Transverse colon (tissue), 4 donors: ENCODE data around the gene KLHL22.

ENCODE experiments used
- EP300 ChIP-seq: sonication (generic); formaldehyde crosslinking; IDR thresholded peaks from one replicate; pipeline ENCODE4 v1.6.1; 2017; ENCODE audit warnings: antibody characterized with exemption, low read depth
- POLR2A ChIP-seq: fragments of 450-650 bp; IDR thresholded peaks from one replicate; pipeline ENCODE4 v1.6.1; 2016; ENCODE audit warnings: antibody characterized with exemption, mild to moderate bottlenecking, moderate library complexity
- POLR2AphosphoS5 ChIP-seq, 3 donors: sonication (generic); formaldehyde crosslinking; IDR thresholded peaks; one replicate each; pipeline ENCODE4 v1.6.1; 2016; ENCODE audit warnings: antibody characterized with exemption in 3 of 3
- TF ChIP-seq, protein P1 (sequence below), 5 experiments: fragments of 200-600 bp in 3 of 5; fragments of 450-650 bp in 2 of 5; sonication (generic) in 3 of 5; IDR thresholded peaks; 1 replicate in 2 of 5; 2 replicates in 3 of 5; pipeline ENCODE4 v1.5.1; 2016 to 2017; ENCODE audit warnings: antibody characterized with exemption in 5 of 5, inconsistent platforms in 3 of 5, mild to moderate bottlenecking in 2 of 5, moderate library complexity in 1 of 5

DNA sequence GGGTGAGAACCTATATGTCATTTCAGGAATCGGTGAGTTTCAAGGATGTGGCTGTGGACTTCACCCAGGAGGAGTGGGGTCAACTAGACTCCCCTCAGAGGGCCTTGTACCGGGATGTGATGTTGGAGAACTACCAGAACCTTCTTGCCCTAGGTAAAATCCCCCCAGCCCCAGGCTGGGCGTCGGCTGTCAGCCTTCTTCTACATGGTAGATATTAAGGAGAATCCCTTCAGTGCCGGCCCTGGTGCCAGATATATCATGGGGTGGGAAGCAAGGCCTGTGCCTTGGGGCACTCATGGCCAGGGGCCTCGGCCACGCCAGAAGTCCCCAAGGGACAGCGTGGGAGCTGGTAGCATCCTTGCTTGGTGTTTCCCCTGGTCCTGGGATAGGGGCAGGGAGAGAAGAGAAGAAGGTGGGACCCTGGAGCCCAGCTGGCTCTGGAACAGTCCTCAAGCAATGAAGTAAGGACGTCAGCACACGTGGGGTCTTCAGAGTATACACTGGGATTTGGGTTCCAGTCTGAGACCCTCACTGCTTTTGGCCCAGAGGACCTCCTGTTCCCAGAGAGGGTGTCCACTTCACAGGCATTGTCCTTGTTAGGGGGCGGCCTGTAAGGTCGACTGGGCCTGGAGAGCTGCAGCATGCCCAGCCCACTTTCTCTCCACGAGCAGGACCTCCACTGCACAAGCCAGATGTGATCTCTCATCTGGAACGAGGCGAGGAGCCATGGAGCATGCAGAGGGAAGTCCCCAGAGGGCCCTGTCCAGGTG, 94.8 kb downstream of the KLHL22 start:
- TF ChIP-seq, protein P1, sequence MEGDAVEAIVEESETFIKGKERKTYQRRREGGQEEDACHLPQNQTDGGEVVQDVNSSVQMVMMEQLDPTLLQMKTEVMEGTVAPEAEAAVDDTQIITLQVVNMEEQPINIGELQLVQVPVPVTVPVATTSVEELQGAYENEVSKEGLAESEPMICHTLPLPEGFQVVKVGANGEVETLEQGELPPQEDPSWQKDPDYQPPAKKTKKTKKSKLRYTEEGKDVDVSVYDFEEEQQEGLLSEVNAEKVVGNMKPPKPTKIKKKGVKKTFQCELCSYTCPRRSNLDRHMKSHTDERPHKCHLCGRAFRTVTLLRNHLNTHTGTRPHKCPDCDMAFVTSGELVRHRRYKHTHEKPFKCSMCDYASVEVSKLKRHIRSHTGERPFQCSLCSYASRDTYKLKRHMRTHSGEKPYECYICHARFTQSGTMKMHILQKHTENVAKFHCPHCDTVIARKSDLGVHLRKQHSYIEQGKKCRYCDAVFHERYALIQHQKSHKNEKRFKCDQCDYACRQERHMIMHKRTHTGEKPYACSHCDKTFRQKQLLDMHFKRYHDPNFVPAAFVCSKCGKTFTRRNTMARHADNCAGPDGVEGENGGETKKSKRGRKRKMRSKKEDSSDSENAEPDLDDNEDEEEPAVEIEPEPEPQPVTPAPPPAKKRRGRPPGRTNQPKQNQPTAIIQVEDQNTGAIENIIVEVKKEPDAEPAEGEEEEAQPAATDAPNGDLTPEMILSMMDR (IDR thresholded peaks at IDR 0.05) = no peak
- no peak for TF ChIP-seq POLR2A
- no peak for TF ChIP-seq POLR2AphosphoS5 (IDR thresholded peaks at IDR 0.05)
- no peak for TF ChIP-seq EP300
